Mesenchymal stem cell (in vitro differentiated cells and primary cell): ENCODE data around the gene ZYG11B.
A peak's percentile ranks its signal among the peaks of the same experiment; 100 is the strongest.

Source experiments
- DNase-seq: peaks from one replicate; pipeline ENCODE4 v3.0.0-alpha.2; 2013
- H2AFZ ChIP-seq: one replicate; pipeline ENCODE4 v1.6.1; 2013; ENCODE audit warnings: low read depth, mild to moderate bottlenecking, control low read depth, inconsistent platforms, low read length, moderate library complexity
- H2AK5ac ChIP-seq: 2 replicates; pipeline ENCODE4 v1.6.1; 2013; ENCODE audit warnings: low read length, moderate library complexity, mild to moderate bottlenecking, inconsistent platforms; ENCODE audit not compliant: severe bottlenecking
- H2BK120ac ChIP-seq: one replicate; pipeline ENCODE4 v1.6.1; 2013; ENCODE audit warnings: low read depth, mild to moderate bottlenecking, inconsistent platforms, low read length, moderate library complexity
- H2BK12ac ChIP-seq, 2 experiments: one replicate each; pipeline ENCODE4 v1.6.1; 2013; ENCODE audit warnings: inconsistent platforms in 2 of 2, low read length in 2 of 2, mild to moderate bottlenecking in 2 of 2, moderate library complexity in 2 of 2, control low read depth in 1 of 2
- H2BK15ac ChIP-seq: one replicate; pipeline ENCODE4 v1.6.1; 2013; ENCODE audit warnings: mild to moderate bottlenecking, low read depth, inconsistent platforms; ENCODE audit not compliant: poor library complexity, severe bottlenecking
- H2BK5ac ChIP-seq: 2 replicates; pipeline ENCODE4 v1.6.1; 2013; ENCODE audit warnings: low read depth, mild to moderate bottlenecking, low read length, control low read depth, inconsistent platforms; ENCODE audit not compliant: poor library complexity, severe bottlenecking
- H3K14ac ChIP-seq, 2 experiments: one replicate each; pipeline ENCODE4 v1.6.1; 2013; ENCODE audit warnings: inconsistent platforms in 2 of 2, low read length in 2 of 2, control low read depth in 1 of 2, mild to moderate bottlenecking in 1 of 2, moderate library complexity in 1 of 2
- H3K18ac ChIP-seq, 2 experiments: one replicate each; pipeline ENCODE4 v1.6.1; 2013; ENCODE audit warnings: inconsistent platforms in 2 of 2, low read length in 2 of 2, control low read depth in 1 of 2, low read depth in 1 of 2, mild to moderate bottlenecking in 1 of 2
- H3K23ac ChIP-seq, 2 experiments: one replicate each; pipeline ENCODE4 v1.6.1; 2013; ENCODE audit warnings: inconsistent platforms in 2 of 2, low read length in 2 of 2, mild to moderate bottlenecking in 2 of 2, moderate library complexity in 2 of 2, control low read depth in 1 of 2
- H3K27ac ChIP-seq: 2 replicates; pipeline ENCODE4 v1.5.1; 2013; ENCODE audit warnings: mild to moderate bottlenecking, moderate library complexity, low read length, control low read depth, inconsistent platforms; ENCODE audit not compliant: poor library complexity, severe bottlenecking
- H3K27me3 ChIP-seq, 2 experiments: 2 replicates each; pipeline versions ENCODE4 v1.6.1 to v1.7.0; 2013; ENCODE audit warnings: low read length in 2 of 2, mild to moderate bottlenecking in 2 of 2, moderate library complexity in 2 of 2, control low read depth in 1 of 2, inconsistent platforms in 1 of 2; ENCODE audit not compliant: control insufficient read depth in 1 of 2, insufficient read depth in 1 of 2
- H3K36me3 ChIP-seq, 2 experiments: 2 replicates each; pipeline versions ENCODE4 v1.6.1 to v1.7.0; 2013; ENCODE audit warnings: low read length in 2 of 2, control low read depth in 1 of 2, inconsistent platforms in 1 of 2, low read depth in 1 of 2, mild to moderate bottlenecking in 1 of 2; ENCODE audit not compliant: insufficient read depth in 2 of 2, control insufficient read depth in 1 of 2
- H3K4ac ChIP-seq, 2 experiments: one replicate each; pipeline ENCODE4 v1.6.1; 2013; ENCODE audit warnings: inconsistent platforms in 2 of 2, low read length in 2 of 2, mild to moderate bottlenecking in 2 of 2, moderate library complexity in 2 of 2, control low read depth in 1 of 2, low read depth in 1 of 2
- H3K4me1 ChIP-seq: 2 replicates; pipeline ENCODE4 v1.6.1; 2013; ENCODE audit warnings: low read depth, low read length, control low read depth; ENCODE audit not compliant: control insufficient read depth, insufficient read depth
- H3K4me2 ChIP-seq: 2 replicates; pipeline ENCODE4 v1.6.1; 2013; ENCODE audit warnings: low read length, mild to moderate bottlenecking, inconsistent platforms; ENCODE audit not compliant: poor library complexity, severe bottlenecking
- H3K4me3 ChIP-seq, 2 experiments: 2 replicates each; pipeline versions ENCODE4 v1.5.1 to v1.7.0; 2013; ENCODE audit warnings: low read length in 2 of 2, mild to moderate bottlenecking in 2 of 2, control low read depth in 1 of 2, low read depth in 1 of 2; ENCODE audit not compliant: insufficient read depth in 1 of 2
- H3K79me1 ChIP-seq: replicated peaks from 2 replicates; pipeline ENCODE4 v1.6.1; 2013; ENCODE audit warnings: mild to moderate bottlenecking, control low read depth, low read length, inconsistent platforms; ENCODE audit not compliant: poor library complexity, severe bottlenecking
- H3K9ac ChIP-seq: 2 replicates; pipeline ENCODE4 v1.7.0; 2013; ENCODE audit warnings: mild to moderate bottlenecking, low read length, moderate library complexity
- H3K9me3 ChIP-seq: 2 replicates; pipeline ENCODE4 v1.7.0; 2013; ENCODE audit warnings: mild to moderate bottlenecking, low read length; ENCODE audit not compliant: control insufficient read depth
- H4K8ac ChIP-seq: one replicate; pipeline ENCODE4 v1.6.1; 2013; ENCODE audit warnings: inconsistent platforms, mild to moderate bottlenecking, low read length, moderate library complexity
- H4K91ac ChIP-seq: one replicate; pipeline ENCODE4 v1.6.1; 2013; ENCODE audit warnings: mild to moderate bottlenecking, low read length, inconsistent platforms
- WGBS: methylation state at CpG from one replicate; pipeline ENCODE4 v1.1.7; 2013; ENCODE audit warnings: mixed read lengths; 5-methylcytosine and 5-hydroxymethylcytosine counted together

The ZYG11B gene

DNA sequence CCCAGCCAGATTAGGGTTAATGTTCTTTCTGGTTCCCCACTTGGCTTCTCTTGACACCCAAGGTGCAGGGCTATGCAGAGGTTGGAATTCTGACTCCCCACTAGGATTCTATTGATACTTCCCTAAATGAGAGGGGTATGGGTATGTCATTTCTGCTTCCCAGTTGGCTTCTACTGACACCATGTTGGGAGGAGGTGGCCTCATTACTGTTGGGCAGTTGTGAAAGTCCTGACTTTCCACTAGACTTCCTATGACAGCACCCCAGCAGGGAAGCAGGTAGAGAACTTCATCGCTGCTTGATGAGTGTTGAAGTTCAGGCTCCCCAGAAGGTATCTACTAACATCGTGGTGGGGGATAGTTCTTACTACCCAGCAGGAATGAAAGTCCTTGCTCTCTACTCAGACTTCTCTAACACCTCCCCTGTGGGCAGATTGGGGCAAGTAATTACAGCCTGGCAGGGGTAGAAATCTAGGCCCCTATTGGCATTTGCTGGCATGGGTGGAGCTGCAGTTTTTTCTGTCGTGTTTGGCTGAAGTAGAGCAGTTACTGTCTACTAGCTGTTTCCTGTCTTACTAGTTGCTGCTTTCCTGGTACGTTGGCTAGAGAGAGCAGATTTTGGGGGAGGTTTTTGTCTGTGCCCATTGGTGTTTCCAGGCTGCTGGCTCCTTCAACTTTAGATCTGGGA is 41.5 kb downstream of the ZYG11B start:
- Histone ChIP-seq H3K18ac (no peak overlapping the region), H3K79me1 (peaks cover 30% of the 10 kb centered on the region), H3K27ac (no peak overlapping the region), H3K4ac (no peak overlapping the region), H2BK120ac (no peak overlapping the region), H4K91ac (no peak overlapping the region), H2AK5ac (no peak overlapping the region), H3K4me1 (no peaks in the 10 kb centered on the region), H4K8ac (no peak overlapping the region), H3K9me3 (no peaks in the 10 kb centered on the region), H3K14ac (no peak overlapping the region), H3K27me3 (no peaks in the 10 kb centered on the region), H2BK12ac (no peak overlapping the region), H2BK5ac (no peak overlapping the region), H3K36me3 (peaks cover 9 to 34% of the 10 kb centered on the region in 2 experiments), H2AFZ (no peak overlapping the region), H3K4me2 (no peak overlapping the region), H3K9ac (no peak overlapping the region), H3K23ac (no peak overlapping the region), H2BK15ac (no peak overlapping the region), H3K4me3 (no peak overlapping the region)
- DNase-seq: no peak
- 88% methylated on average over 3 of the region's 4 CpGs for WGBS

DNA sequence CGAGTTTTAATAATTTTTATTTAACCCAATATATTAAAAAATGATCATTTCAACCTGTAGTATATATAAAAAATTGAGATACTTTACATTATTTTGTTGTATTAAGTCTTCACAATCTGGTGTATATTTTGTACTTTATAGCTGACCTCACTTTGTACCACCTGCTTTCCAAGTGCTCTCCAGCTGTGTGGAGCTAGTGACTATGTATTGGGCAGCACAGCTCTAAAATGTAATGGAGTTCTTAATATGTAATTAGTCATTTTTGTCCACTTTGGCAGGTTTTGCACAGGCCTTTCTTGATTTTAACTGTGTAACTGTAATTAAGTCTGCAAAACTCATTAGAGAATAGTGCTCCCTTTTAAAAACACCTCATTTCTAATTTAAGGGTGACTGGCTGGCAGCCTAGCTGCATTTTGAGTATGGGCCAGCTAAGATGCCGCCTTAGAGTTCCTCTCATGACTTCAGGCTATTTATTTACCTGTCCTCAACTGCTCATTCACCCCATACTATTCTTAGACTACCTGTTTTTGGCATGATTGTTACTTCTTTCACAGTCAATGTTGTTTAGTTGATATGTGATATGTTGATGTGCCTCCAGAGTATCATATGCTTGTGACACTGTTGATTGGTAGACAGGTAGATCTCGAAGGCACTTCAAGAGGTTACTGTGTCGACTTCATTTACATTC is 43.2 kb downstream of the ZYG11B start:
- Histone ChIP-seq H3K4me2 (no peak overlapping the region), H3K27ac (no peak overlapping the region), H2BK15ac (no peak overlapping the region), H3K9ac (no peak overlapping the region), H4K91ac (no peak overlapping the region), H3K27me3 (no peaks in the 10 kb centered on the region), H2BK120ac (no peak overlapping the region), H3K14ac (no peak overlapping the region), H3K23ac (no peak overlapping the region), H2AFZ (no peak overlapping the region), H3K4me1 (no peaks in the 10 kb centered on the region), H3K36me3 (peaks cover 17 to 40% of the 10 kb centered on the region in 2 experiments), H3K79me1 (peaks cover 35% of the 10 kb centered on the region), H3K18ac (no peak overlapping the region), H2BK12ac (no peak overlapping the region), H2AK5ac (no peak overlapping the region), H4K8ac (no peak overlapping the region), H3K4ac (no peak overlapping the region), H3K9me3 (no peaks in the 10 kb centered on the region), H3K4me3 (no peak overlapping the region), H2BK5ac (no peak overlapping the region)
- 100% methylated on average over 2 of the region's 4 CpGs for WGBS
- no peak for DNase-seq

DNA sequence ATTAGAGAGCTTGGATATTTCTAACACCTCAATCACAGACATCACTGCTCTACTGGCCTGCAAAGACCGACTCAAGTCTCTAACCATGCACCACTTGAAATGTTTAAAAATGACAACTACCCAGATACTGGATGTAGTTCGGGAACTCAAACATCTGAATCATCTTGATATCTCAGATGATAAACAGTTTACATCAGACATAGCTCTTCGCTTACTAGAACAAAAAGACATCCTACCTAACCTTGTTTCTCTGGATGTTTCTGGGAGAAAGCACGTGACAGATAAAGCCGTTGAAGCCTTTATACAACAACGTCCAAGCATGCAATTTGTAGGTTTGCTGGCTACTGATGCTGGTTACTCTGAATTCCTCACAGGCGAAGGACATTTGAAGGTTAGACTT is 45.1 kb downstream of the ZYG11B start:
- peak; percentile 28 for DNase-seq
- no peak overlapping the region for H2AK5ac ChIP-seq
- no peaks in the 10 kb centered on the region for H3K4me1 ChIP-seq
- no peaks in the 10 kb centered on the region for H3K9me3 ChIP-seq
- no peak overlapping the region for H3K27ac ChIP-seq
- no peak overlapping the region for H4K8ac ChIP-seq
- H3K4me3 ChIP-seq: no peak overlapping the region
- WGBS: 65% methylated on average over 6 of the region's 7 CpGs
- no peaks in the 10 kb centered on the region for H3K27me3 ChIP-seq
- no peak overlapping the region for H3K14ac ChIP-seq
- no peak overlapping the region for H2BK120ac ChIP-seq
- no peak overlapping the region for H2BK12ac ChIP-seq
- no peak overlapping the region for H2AFZ ChIP-seq
- H3K4me2 ChIP-seq: no peak overlapping the region
- H3K23ac ChIP-seq: no peak overlapping the region
- no peak overlapping the region for H2BK5ac ChIP-seq
- H4K91ac ChIP-seq: no peak overlapping the region
- peaks cover 17 to 47% of the 10 kb centered on the region in 2 experiments for H3K36me3 ChIP-seq
- no peak overlapping the region for H2BK15ac ChIP-seq
- H3K18ac ChIP-seq: no peak overlapping the region
- H3K9ac ChIP-seq: no peak overlapping the region
- peaks cover 37% of the 10 kb centered on the region for H3K79me1 ChIP-seq
- no peak overlapping the region for H3K4ac ChIP-seq

DNA sequence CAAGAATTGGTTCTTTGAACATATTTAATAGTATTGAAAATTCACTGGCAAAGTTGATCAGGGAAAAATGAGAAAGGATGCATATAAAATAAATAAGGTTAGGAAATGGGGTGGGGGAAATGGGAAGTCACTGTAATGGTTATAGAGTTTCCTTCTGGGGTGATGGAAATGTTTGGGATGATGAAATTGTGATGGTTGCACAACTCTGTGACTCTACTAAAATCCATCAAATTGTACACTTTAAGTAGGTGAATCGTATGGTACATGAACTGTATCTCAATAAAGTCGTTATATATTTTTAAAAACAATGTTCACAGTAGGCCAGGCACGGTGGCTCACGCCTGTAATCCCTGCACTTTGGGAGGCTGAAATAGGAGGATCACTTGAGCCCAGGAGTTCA is 59.9 kb downstream of the ZYG11B start:
- no peak overlapping the region for H2AFZ ChIP-seq
- H3K4ac ChIP-seq: no peak overlapping the region
- H2BK12ac ChIP-seq: no peak overlapping the region
- no peak for DNase-seq
- no peak overlapping the region for H4K91ac ChIP-seq
- H3K9ac ChIP-seq: no peak overlapping the region
- H3K18ac ChIP-seq: no peak overlapping the region
- H3K27me3 ChIP-seq: no peaks in the 10 kb centered on the region
- H3K79me1 ChIP-seq: peaks cover 10% of the 10 kb centered on the region
- H2BK15ac ChIP-seq: no peak overlapping the region
- H4K8ac ChIP-seq: no peak overlapping the region
- 99% methylated on average over 3 of the region's 4 CpGs for WGBS
- H3K14ac ChIP-seq: no peak overlapping the region
- no peak overlapping the region for H2BK120ac ChIP-seq
- no peak overlapping the region for H3K27ac ChIP-seq
- no peak overlapping the region for H3K4me3 ChIP-seq
- no peak overlapping the region for H2AK5ac ChIP-seq
- H3K4me1 ChIP-seq: no peaks in the 10 kb centered on the region
- H3K4me2 ChIP-seq: no peak overlapping the region
- no peak overlapping the region for H3K23ac ChIP-seq
- no peak overlapping the region for H2BK5ac ChIP-seq
- no peaks in the 10 kb centered on the region for H3K9me3 ChIP-seq
- H3K36me3 ChIP-seq: peaks cover 12 to 67% of the 10 kb centered on the region in 2 experiments
